HG03159 (cell line): ENCODE measurements around the gene COQ7.

ENCODE experiments used
- ATAC-seq: cut with Tn5 transposase; IDR thresholded peaks from one replicate; pipeline ENCODE4 v1.9.1; 2021; ENCODE audit warnings: mild to moderate bottlenecking, moderate library complexity; ENCODE audit not compliant: unreplicated experiment

Gene COQ7

DNA sequence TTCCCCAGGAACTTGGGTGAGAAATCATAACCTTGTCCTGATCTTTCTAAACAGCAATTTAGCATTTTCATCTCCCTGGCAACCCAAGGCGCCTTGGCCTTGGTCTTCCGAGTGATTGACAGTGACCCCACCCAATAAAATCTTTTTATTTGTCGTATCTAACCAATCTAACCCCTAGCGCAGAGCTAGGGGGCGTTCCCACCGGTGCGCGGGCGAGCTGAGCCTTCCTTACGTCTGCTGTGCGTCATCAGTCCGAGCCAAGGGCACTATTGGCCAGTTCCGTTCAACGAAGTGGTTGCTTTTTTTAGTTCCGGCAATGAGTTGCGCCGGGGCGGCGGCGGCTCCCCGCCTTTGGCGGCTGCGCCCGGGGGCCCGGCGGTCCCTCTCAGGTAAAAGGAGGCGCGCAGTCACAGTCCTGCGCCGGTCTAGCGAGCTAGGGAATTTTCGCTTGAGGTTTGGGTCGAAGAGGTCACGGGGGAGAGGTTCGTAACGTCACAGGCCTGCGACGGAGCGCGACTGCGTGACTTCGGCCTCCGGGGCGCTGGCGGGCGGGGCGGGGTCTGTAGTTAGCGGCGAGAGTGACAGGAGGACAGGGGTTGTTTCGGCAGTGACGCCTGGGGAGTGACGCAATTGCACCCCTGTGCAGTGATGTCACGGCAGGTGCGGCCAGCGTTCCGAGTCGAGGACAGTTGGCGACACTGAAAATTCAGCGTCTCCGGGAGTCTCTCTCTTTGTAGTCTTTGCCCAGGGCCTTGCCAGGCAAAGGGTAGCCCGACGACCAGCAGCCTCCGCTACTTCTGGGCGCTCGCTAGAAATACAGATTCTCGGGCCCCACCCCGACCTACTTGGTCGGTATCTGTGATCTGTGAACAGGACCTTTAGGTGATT, at the start of gene COQ7:
Gene COQ7, plus strand, starts transcription at position 266 of the 888 bp plus-strand sequence. Its CDS starts 51 bp downstream, at position 317.
- peak; percentile 89 for ATAC-seq

DNA sequence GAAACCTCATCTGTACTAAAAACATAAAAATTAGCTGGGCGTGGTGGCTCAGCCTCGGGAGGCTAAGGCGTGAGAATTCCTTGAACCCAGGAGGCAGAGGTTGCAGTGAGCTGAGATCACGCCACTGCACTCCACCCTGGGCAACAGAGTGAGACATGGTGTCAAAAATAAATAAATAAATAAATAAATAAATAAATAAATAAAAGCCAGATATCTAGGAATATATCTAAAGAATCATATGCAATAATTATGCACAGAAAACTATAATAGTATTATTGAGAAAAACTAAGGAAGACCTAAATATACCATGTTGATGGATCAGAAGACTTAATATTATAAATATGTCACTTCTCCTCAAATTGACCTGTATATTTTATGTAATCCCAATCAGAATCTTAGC, 46.7 kb upstream of the COQ7 start:
- no peak for ATAC-seq

DNA sequence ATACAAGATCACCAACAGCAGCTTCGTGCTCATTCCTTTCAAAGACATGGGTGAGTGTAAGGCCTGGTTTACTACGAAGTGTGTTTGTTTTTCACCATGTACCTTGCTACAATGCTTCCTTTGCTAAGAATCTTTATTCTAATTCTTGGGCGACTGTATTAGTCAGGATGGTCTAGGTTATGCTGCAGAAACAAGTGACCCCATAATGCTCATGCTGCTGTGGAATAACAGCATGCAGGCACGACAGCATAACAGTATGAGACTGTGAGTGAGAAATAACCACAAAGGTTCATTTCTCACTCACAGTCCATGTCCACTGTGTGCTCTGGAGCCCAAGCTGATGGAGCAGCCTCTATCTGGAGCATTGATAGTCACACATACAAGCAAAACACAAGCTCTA, 45.7 kb upstream of the COQ7 start:
- no peak for ATAC-seq

DNA sequence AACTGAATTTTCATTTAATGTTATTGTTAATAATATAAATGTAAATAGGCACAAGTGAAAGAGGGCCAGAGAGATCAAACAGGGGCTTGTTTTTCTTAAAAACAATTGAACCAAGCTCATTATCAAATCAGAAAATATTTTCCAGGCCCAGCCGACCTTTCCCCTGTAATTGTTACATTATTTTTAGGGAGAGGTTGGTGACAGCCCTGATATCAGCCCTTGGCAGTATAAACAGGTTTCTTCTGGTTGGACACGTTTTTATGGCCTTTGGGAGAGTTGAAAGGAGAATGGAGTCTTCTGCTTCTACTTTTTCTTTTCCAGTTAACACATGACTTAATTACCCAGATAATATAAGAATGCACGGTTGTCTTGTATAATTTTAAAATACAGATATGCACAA, 40.0 kb upstream of the COQ7 start:
- ATAC-seq = no peak

DNA sequence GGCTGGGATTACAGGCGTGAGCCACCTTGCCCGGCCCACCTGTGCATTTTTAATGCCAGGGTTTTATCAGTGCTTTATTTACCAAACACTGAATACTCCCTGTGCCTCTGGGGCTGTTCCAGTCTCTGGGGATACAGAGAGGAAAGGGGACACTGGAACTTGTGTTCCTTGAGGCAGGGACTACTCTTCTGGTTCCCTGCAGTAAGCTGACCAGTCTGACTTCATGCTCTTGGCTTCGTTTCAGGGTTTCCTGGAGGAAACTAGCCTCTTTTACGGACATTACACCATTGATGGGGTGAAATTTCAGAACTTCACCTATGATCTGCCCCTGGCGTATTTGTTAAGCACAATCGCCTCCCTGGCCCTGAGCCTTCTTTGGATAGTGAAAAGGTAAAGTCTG, 37.4 kb upstream of the COQ7 start:
- no peak for ATAC-seq

DNA sequence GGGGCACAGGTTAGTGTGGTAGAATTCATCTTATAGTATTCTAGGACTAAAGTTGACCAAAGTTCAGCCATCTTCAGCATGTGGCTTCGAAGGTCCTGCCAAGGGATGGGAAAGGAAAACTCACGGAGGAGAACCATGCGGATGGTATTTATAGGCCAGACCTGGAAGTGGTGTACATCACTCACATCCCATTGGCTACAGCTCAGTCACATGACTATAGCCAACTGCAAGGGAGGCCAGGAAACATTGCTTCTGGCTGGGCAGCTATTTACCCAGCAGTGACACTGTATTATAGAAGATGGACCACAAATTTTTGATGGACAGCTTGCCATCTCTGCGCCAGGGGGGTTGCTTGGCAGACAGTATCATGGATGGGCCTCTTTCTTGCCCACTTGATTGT, 35.7 kb upstream of the COQ7 start:
- ATAC-seq = no peak

DNA sequence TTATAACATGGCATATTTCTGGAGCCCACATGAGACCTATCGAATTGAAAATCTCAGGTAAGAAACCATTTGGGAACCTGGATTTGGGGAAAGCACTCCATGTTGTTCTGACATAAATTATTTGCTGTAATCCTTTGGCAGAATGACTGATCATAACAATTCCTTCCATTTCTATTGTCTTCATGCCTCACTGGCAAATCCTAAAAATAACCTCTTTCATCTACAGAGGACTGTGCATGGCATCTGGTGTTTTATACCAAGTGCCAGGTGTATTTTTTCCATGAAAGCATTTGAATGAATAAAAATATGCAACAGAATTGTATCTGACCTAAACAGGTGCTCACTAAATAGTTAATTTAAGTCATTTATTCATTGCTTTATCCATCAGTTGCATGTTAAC, 33.7 kb upstream of the COQ7 start:
- no peak for ATAC-seq

DNA sequence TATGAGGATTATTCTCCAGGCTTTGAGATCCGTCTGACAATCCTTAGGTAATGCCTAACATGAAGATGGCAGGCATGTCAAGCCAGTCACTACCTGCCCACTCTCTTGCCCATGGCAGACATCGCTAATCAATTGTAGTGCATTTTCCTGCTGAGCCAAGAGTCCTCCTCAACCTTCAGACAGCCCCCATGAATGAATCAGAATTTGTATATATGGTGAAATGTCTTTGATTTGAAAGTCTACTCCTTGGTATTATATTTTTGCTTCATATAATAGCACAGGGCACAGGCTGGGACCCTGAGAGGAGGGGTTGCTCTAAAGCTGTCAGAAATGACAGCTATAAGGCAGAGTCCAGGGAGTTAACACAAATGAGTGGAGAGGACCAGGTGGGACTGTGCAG, 27.0 kb upstream of the COQ7 start:
- no peak for ATAC-seq

DNA sequence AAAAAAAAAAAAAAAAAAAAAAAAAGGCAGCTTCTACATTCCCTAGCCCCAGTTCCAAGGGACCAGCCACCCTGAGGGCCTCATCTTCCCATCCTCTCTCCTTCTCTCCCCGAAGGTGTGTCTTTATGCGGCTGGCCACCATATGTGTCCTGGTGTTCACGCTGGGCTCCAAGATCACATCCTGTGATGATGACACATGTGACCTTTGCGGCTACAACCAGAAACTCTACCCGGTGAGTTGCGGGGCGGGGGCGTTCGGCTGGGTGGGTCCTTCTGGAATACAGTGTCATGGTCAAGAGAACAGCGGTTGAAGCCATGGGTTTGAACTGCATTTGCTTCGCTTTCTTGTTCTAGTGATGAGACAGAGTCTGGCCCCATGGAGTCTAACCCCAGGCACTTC, 22.6 kb upstream of the COQ7 start:
- no peak for ATAC-seq

DNA sequence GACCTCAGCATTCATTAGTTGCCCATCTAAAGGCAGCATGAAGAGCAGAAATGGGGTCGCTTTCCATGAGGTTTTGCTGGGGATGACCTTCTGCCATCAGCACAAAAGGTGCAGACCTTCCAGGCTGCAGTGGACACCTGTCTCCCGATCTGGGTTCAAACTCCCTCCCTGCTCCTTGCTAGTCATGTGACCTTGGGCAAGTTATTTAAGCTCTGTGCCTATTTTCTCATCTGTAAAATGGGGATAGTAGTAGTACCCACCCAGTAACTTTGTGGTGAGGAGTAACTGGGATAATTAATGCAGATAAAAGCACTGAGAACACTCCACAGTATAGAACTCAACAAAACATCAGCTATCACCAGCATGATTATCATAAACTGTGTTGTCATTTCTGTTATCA, 21.4 kb upstream of the COQ7 start:
- ATAC-seq = no peak

DNA sequence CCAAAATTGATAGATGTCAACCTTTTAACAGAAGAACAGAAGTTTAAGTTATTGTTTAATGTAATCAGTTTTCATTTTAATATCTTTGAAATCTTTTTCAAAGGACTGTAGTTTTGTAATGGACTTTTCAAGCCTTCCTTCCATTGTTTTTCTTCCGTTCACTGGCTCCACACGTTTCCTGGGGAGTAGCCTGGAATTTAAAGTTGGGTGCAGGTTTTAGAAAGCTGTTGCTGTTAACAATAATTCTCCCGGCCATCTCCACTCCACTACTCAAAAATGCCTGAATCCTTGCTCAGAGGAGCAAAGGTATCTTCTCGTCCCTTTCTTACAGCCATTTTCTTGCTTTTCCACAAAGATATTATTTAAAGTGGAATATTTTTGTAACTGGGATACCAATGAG, 4.7 kb upstream of the COQ7 start:
- ATAC-seq = no peak

DNA sequence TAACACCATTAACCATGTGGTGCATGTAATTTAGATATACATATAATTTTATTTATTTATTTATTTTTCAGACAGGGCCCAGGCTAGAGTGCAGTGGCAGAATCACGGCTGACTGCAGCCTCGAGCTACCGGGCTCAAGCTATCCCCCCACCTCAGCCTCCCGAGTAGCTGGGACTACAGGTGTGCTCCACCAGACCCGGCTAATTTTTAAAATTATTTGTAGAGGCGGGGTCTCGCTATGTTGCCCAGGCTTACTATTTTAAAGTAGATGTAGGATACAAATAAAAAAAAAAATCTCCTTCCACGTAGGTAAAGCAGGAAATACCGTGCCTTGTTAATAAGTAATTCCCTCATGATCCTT, 446 bp upstream of the COQ7 start:
- ATAC-seq = no peak

DNA sequence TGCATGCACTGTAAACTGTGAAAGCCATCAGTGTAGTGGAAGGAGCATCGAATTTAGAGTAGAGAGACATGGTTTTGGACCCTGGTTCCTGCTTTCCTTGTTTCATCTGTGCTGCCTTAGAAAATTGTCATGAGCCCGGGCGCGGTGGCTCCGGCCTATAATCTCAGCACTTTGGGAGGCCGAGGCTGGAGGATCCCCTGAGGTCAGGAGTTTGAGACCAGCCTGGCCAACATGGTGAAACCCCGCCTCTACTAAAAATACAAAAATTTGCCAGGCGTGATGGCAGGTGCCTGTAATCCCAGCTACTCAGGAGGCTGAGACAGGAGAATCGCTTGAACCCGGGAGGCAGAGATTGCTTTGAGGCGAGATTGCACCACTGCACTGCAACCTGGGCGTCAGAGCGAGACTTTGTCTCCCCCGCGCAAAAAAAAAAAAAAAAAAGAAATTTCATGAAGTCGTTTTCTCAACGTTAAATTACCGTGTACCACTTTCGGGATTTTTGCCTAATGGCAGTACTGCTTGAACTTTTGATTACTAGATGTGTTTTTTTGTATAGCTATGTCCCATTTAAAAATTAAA, 912 bp downstream of the COQ7 start:
- ATAC-seq = no peak

DNA sequence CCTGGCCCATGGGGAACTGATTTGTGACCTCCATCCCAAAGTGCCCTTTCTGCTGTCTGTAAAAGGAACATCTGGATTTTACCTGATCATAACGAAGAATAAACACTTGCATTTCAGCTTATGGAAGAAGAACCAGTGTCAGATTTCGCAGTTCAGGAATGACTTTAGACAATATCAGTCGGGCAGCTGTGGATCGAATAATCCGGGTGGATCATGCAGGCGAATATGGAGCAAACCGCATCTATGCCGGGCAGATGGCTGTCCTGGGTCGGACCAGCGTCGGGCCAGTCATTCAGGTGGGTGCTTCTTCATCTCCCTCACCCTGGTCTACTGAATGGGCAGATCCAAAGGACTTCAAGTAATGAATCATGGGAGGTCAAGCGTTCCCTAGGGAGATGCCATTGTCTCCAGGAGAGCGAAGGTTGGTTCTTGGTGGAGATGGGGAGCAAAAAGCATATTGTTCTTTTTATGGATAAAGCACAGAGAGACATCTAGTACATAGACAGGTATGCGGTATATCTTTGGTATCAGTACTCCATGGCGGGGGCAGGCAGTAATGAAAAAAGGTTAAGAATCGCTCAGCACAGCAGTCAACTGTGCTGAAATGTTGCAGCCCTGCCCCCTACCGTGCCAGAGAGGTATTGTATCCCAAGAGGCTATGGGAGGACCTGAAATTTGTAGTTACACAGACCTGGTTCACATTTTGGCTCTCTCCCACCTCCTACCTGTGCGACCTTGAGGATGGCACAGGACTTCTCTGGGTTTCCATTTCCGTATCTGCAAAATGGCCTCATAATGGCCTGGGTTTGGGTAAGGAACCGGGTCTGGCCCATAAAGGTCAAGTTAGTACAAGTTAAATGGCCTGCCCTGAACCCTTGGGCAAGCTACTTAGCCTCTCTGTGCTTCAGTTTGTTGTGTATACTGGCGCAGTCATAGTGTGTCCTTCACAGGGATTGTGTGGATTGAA, 4.7 kb downstream of the COQ7 start:
- no peak for ATAC-seq

DNA sequence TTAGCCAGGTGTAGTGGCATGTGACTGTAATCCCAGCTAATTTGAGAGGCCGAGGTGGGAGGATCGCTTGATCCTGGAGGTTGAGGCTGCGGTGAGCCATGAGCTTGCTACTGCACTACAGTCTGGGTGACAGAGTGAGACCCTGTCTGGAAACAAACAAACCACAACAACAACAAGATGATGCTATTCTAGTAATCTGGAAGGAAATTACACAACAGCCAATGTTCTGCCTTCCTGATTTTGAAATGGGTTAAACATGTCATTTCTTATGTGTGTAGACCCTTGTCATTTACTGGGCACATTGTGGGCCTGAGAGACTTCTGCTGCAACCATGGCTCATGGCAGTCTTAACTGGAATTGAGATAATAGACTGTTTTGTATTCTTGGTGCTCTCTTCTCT, 5.9 kb downstream of the COQ7 start:
- no peak for ATAC-seq

DNA sequence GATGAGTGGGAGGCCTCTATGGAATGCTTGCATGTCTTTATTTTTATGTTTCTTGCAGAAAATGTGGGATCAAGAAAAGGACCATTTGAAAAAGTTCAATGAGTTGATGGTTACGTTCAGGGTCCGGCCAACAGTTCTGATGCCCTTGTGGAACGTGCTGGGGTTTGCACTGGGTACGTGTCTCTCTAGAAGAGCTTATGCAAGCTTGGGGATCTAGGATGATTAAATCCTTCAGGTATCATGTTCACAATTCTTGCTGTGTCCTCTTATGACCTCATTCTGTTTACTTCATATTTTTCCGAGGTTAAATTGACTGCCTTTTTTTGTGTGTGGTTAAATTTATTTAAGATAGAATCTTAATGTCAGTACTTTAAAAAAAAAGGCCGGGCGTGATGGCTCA, 6.4 kb downstream of the COQ7 start:
- no peak for ATAC-seq

DNA sequence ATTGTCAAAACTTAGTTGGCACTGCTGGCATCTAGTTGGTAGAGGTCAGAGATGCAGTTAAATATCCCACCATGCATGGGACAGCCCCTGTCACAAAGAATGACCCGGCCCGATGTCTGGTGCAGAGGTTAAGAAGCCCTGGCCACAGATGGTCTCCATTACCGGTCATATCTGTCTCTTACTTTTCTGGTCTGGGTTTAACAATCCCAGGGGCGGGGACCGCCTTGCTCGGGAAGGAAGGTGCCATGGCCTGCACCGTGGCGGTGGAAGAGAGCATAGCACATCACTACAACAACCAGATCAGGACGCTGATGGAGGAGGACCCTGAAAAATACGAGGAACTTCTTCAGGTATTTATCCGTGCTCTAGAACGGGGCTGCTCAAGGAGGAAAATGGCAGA, 8.1 kb downstream of the COQ7 start:
- no peak for ATAC-seq

DNA sequence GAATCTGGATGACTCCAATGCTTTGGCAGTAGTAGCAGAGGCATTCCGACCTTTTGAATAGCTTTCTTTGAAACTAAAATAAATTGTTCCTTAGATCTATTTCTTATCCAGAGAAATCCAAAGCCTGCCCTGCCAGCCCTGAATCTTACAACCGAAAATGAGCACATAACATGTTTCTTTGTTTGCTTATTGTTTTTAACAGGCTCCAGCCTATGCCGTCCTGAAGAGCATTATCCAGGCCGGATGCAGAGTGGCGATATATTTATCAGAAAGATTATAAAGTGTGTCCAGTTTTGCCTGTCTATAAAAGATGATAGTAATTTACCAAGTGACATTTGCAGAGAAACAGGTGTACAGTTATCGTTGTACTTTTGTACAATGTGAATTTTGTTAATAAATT, 10.5 kb downstream of the COQ7 start:
- no peak for ATAC-seq

DNA sequence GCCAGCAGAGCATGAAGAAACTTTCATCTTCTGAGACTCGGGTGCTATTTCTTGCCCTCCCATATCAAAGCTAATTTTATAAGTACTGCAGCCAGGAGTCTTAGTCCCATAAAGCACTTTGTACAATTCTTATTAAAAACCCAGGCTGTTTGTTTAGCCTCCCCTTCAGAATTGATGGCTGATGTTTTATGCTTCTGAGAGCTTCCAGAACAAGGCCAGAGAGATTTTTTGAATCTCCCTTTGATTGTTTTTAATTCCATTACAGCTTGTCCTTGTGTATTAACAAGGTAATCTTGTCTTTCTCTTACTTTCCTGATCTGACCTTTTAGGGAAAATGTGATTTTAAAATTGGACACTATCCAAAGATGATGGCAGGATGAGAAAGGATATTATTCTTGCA, 16.3 kb downstream of the COQ7 start:
- no peak for ATAC-seq

DNA sequence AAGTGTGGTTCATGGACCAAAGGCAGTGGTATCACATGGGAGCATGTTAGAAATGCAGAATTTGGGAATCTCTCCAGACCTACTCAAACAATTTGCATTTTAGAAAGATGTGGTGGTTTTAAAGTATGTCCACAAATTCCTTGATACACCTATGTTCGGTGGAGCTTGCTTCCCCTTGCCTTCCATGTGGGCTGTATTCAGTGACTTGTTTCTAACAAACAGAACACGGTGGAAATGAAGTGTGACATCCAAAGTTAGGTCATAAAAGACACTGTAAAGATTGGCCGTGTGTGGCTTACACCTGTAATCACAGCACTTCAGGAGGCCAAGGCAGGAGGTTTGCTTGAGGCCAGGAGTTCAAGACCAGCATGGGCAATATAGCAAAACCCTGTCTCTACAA, 16.7 kb downstream of the COQ7 start:
- no peak for ATAC-seq

DNA sequence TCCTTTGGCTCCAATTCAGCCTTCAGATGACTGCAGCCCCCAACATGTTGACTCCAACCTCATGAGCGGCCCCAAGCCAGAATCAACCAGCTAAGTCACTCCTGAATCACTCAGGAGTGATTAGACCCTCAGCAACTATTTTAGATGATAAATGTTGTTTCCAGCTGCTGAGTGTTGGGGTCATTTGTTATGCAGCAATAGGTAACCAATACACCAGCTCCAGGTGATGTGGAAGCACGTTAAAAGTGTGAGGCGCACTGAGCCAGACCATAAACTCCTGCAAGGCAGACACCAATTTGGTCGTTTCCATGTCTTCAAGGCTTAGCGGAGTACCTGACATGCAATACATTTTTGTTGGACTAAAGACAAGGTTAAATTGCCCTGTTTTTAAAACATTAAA, 17.5 kb downstream of the COQ7 start:
- no peak for ATAC-seq
